Spleen (tissue), 7 donors: ENCODE data around the gene ADAM11.

Source experiments
- CTCF ChIP-seq, 11 experiments: fragments of 200-600 bp in 7 of 11; fragments of 450-650 bp in 4 of 11; sonication (generic) in 4 of 11; IDR thresholded peaks in 8 of 11; conservative IDR thresholded peaks in 3 of 11; 1 replicate in 7 of 11; 2 replicates in 4 of 11; pipeline versions ENCODE4 v1.4.0 to v1.8.0; 2016 to 2021; ENCODE audit warnings: antibody characterized with exemption in 11 of 11, inconsistent platforms in 4 of 11, mild to moderate bottlenecking in 1 of 11
- POLR2A ChIP-seq, 3 donors: fragments of 450-650 bp; IDR thresholded peaks; one replicate each; pipeline ENCODE4 v1.5.1; 2017; ENCODE audit warnings: antibody characterized with exemption in 3 of 3, mild to moderate bottlenecking in 1 of 3
- donor health status: DM: no; HTN: no; CAD: no; lungs with moderate emphysema.
- donor health status: DM: no; HTN: no; CAD: no.
- donor health status: DM: no; HTN: no; CAD: no.

DNA sequence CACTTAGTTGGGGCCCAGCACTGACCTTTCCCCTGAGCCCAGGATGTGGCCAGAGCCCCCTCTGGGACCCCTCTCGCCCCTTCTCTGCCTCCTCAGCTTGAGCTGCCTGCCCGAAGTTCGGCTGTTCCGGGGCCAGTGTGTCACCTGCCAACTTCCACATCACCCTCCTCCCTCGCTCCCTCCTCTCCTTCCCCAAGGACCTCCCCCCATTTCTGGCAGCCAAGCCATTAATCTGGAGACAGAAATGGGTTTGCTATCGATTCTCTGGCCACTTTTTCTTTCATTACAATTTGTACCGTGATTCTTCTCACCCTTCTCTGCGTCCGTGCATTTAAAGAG lies 8.8 kb upstream of the ADAM11 start:
- TF ChIP-seq CTCF (IDR thresholded peaks at IDR 0.05 in 8 of 11, conservative IDR thresholded peaks at IDR 0.05 in 3 of 11) = no peak
- no peak for TF ChIP-seq POLR2A (IDR thresholded peaks at IDR 0.05)
